ENCODE measurements around the gene KLHL24.

DNA sequence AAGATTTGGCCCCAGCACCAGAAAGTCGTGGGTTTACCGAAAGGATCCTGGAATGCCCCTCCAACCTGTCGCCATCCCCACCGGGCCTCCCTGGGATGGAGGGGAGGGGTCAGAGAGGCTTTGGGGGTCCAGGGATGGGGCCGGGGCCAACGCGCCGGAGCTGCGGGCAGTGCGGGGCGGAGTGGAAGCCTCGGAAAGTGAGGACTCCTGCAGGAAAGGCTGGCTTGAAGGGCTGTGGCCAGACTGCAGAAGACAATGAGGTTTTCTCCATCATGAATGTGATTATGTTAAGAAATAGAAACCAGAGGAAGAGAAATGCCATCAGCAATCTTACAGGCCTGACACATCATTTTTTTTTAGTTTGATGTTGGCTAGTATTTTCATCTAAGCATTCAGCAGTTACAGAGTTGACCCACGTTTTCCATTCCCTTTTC, 62.9 kb downstream of the KLHL24 start:
- TF ChIP-seq, protein P1, sequence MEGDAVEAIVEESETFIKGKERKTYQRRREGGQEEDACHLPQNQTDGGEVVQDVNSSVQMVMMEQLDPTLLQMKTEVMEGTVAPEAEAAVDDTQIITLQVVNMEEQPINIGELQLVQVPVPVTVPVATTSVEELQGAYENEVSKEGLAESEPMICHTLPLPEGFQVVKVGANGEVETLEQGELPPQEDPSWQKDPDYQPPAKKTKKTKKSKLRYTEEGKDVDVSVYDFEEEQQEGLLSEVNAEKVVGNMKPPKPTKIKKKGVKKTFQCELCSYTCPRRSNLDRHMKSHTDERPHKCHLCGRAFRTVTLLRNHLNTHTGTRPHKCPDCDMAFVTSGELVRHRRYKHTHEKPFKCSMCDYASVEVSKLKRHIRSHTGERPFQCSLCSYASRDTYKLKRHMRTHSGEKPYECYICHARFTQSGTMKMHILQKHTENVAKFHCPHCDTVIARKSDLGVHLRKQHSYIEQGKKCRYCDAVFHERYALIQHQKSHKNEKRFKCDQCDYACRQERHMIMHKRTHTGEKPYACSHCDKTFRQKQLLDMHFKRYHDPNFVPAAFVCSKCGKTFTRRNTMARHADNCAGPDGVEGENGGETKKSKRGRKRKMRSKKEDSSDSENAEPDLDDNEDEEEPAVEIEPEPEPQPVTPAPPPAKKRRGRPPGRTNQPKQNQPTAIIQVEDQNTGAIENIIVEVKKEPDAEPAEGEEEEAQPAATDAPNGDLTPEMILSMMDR (IDR thresholded peaks at IDR 0.05): no peak
- TF ChIP-seq, protein P2, sequence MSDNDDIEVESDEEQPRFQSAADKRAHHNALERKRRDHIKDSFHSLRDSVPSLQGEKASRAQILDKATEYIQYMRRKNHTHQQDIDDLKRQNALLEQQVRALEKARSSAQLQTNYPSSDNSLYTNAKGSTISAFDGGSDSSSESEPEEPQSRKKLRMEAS (CRISPR knock-in tag; IDR thresholded peaks at IDR 0.05): no peak; the same call in 1 of the 2 replicates

All from WTC11 (cell line).